CD14-positive monocyte (primary cell): ENCODE data around the gene DYRK1A. TPM values are rescaled to one million over a fixed set of nuclear protein-coding genes. Genes with fewer than 3 reads are reported as not detected.

Experiments used
- DNase-seq, 3 donors: peaks; one replicate each; pipeline ENCODE4 v3.0.0-alpha.2; 2011 to 2022
- H2AFZ ChIP-seq: 2 replicates; pipeline ENCODE4 v1.6.0; 2012; ENCODE audit warnings: mild to moderate bottlenecking, low read depth, low read length, inconsistent platforms; ENCODE audit not compliant: insufficient read depth, poor library complexity, severe bottlenecking
- H3K27ac ChIP-seq, 2 donors: 1 replicate in 1 of 2; 2 replicates in 1 of 2; pipeline ENCODE4 v1.5.1; 2012 to 2013; ENCODE audit warnings: low read length in 2 of 2, control low read depth in 1 of 2, inconsistent platforms in 1 of 2, low read depth in 1 of 2, mild to moderate bottlenecking in 1 of 2
- H3K27me3 ChIP-seq, 2 donors: one replicate each; pipeline versions ENCODE4 v1.6.0 to v1.6.1; 2011 to 2013; ENCODE audit warnings: low read length in 2 of 2; ENCODE audit not compliant: control insufficient read depth in 2 of 2, insufficient read depth in 2 of 2
- H3K36me3 ChIP-seq, 2 donors: replicated peaks in 1 of 2; 1 replicate in 1 of 2; 2 replicates in 1 of 2; pipeline versions ENCODE4 v1.5.1 to v1.6.1; 2012 to 2013; ENCODE audit warnings: low read length in 2 of 2, control low read depth in 1 of 2, inconsistent platforms in 1 of 2, mild to moderate bottlenecking in 1 of 2; ENCODE audit not compliant: insufficient read depth in 2 of 2, control insufficient read depth in 1 of 2
- H3K4me1 ChIP-seq, 2 donors: 1 replicate in 1 of 2; 2 replicates in 1 of 2; pipeline versions ENCODE4 v1.5.1 to v1.6.1; 2012 to 2013; ENCODE audit warnings: low read length in 2 of 2, control low read depth in 1 of 2, inconsistent platforms in 1 of 2, mild to moderate bottlenecking in 1 of 2, moderate library complexity in 1 of 2; ENCODE audit not compliant: insufficient read depth in 2 of 2, control insufficient read depth in 1 of 2
- H3K4me2 ChIP-seq: replicated peaks from 2 replicates; pipeline ENCODE3; 2012; ENCODE audit warnings: low read length, moderate library complexity, mild to moderate bottlenecking; ENCODE audit not compliant: poor library complexity, severe bottlenecking; ENCODE audit errors: extremely low read depth
- H3K4me3 ChIP-seq, 3 experiments: fragments of 200-600 bp in 1 of 3; sonication (generic) in 1 of 3; replicated peaks in 1 of 3; 1 replicate in 2 of 3; 2 replicates in 1 of 3; pipeline ENCODE4 v1.5.1; 2011 to 2013; ENCODE audit warnings: low read length in 3 of 3, mild to moderate bottlenecking in 3 of 3, control low read depth in 2 of 3, low read depth in 2 of 3, inconsistent platforms in 1 of 3, moderate library complexity in 1 of 3
- H3K79me2 ChIP-seq: 2 replicates; pipeline ENCODE4 v1.6.0; 2012; ENCODE audit warnings: mild to moderate bottlenecking, control low read depth, inconsistent platforms, low read length, moderate library complexity; ENCODE audit not compliant: insufficient read depth
- H3K9ac ChIP-seq: 2 replicates; pipeline ENCODE4 v1.6.0; 2017; ENCODE audit warnings: low read length, mild to moderate bottlenecking; ENCODE audit not compliant: insufficient read depth, poor library complexity, severe bottlenecking
- H3K9me3 ChIP-seq, 2 donors: replicated peaks in 1 of 2; 1 replicate in 1 of 2; 2 replicates in 1 of 2; pipeline versions ENCODE4 v1.5.1 to v1.6.1; 2012 to 2013; ENCODE audit warnings: low read length in 2 of 2, control low read depth in 1 of 2; ENCODE audit not compliant: control insufficient read depth in 1 of 2, insufficient read depth in 1 of 2
- H4K20me1 ChIP-seq: 2 replicates; pipeline ENCODE4 v1.6.0; 2012; ENCODE audit warnings: mild to moderate bottlenecking, low read length, control low read depth, moderate library complexity; ENCODE audit not compliant: insufficient read depth
- H3K27ac Mint-ChIP-seq, 7 donors: one replicate each; pipeline ENCODE4 v1.8.0; 2020; ENCODE audit warnings: mild to moderate bottlenecking in 7 of 7, mixed read lengths in 7 of 7, moderate library complexity in 6 of 7, inconsistent platforms in 2 of 7
- H3K27me3 Mint-ChIP-seq, 3 donors: one replicate each; pipeline ENCODE4 v1.8.0; 2021 to 2022; ENCODE audit warnings: low read depth in 3 of 3, mild to moderate bottlenecking in 3 of 3, mixed read lengths in 3 of 3, moderate library complexity in 3 of 3, inconsistent platforms in 1 of 3
- H3K36me3 Mint-ChIP-seq, 2 donors: one replicate each; pipeline ENCODE4 v1.8.0; 2020; ENCODE audit warnings: mixed read lengths in 2 of 2, inconsistent platforms in 1 of 2, mild to moderate bottlenecking in 1 of 2
- H3K4me1 Mint-ChIP-seq: one replicate; pipeline ENCODE4 v1.8.0; 2020; ENCODE audit warnings: mild to moderate bottlenecking, mixed read lengths
- H3K4me3 Mint-ChIP-seq, 2 donors: one replicate each; pipeline ENCODE4 v1.8.0; 2020; ENCODE audit warnings: mild to moderate bottlenecking in 2 of 2, mixed read lengths in 2 of 2, moderate library complexity in 1 of 2
- H3K9me3 Mint-ChIP-seq, 7 donors: one replicate each; pipeline ENCODE4 v1.8.0; 2020 to 2022; ENCODE audit warnings: mixed read lengths in 7 of 7, mild to moderate bottlenecking in 6 of 7, moderate library complexity in 6 of 7, inconsistent platforms in 2 of 7
- CTCF ChIP-seq: fragments of 200-600 bp; IDR thresholded peaks from one replicate; pipeline ENCODE4 v1.8.0; 2022; ENCODE audit warnings: antibody characterized with exemption, mild to moderate bottlenecking
- WGBS: methylation state at CpG from one replicate; pipeline ENCODE4 v1.1.5; 2013; ENCODE audit warnings: missing lambda C conversion rate; ENCODE audit not compliant: insufficient coverage; 5-methylcytosine and 5-hydroxymethylcytosine counted together
- intact Hi-C, 2 donors: fragments of 100-400 bp; cut with micrococcal nuclease; formaldehyde crosslinking; loops; one replicate each; pipeline versions ENCODE4 v1.15.0 to v1.15.1; 2023
- polyA plus RNA-seq, 3 donors: library from polyadenylated mRNA; depleted of rRNA in 1 of 3; unstranded in 2 of 3; stranded (reverse) in 1 of 3; fragments of 300-500 nt in 2 of 3; fragments of >200 nt in 1 of 3; fragmentation: Illumina TruSeq in 2 of 3; gene quantifications; 1 replicate in 2 of 3; 2 replicates in 1 of 3; pipeline ENCODE4 v1.2.3, GENCODE V29; 2012 to 2021

DYRK1A gene
- polyA plus RNA-seq, 3 donors: 1.8 to 53.5 (median 2.4) TPM

- H2AFZ ChIP-seq: no peak overlapping the region
- H3K36me3 ChIP-seq: no peaks in the 10 kb centered on the region
- no peak overlapping the region for H3K9ac ChIP-seq
- H3K27ac ChIP-seq: no peak overlapping the region
- Mint-ChIP-seq H3K4me1 (peaks cover 14% of the 10 kb centered on the region), H3K9me3 (peaks cover 0 to 1% (median 0%) of the 10 kb centered on the region in 7 donors), H3K27me3 (peaks cover 0 to 2% (median 0%) of the 10 kb centered on the region in 3 donors), H3K4me3 (no peak overlapping the region), H3K27ac (no peak overlapping the region), H3K36me3 (no peaks in the 10 kb centered on the region)
- H3K27me3 ChIP-seq: no peaks in the 10 kb centered on the region
- peaks cover 26% of the 10 kb centered on the region for H3K79me2 ChIP-seq
- no peaks in the 10 kb centered on the region for H4K20me1 ChIP-seq
- intact Hi-C loops: loop anchor here in 1 of 2 donors (10.0 kb wide), 1 partner anchor 289 kb away; the partner anchor contains the start of genes PIGP and TTC3
- whole genome bisulfite sequencing: no CpG with 5 or more reads among the region's 1 CpG
- no peaks in the 10 kb centered on the region for H3K9me3 ChIP-seq
- H3K4me1 ChIP-seq: peaks cover 18% of the 10 kb centered on the region in 2 donors
- no peak for TF ChIP-seq CTCF
- H3K4me3 ChIP-seq: no peak overlapping the region
- H3K4me2 ChIP-seq: no peak overlapping the region
- DNase-seq: no peak
Observed at GRCh38 chr21:37363936-37364335, 2.6 kb upstream of the DYRK1A start.

DNA sequence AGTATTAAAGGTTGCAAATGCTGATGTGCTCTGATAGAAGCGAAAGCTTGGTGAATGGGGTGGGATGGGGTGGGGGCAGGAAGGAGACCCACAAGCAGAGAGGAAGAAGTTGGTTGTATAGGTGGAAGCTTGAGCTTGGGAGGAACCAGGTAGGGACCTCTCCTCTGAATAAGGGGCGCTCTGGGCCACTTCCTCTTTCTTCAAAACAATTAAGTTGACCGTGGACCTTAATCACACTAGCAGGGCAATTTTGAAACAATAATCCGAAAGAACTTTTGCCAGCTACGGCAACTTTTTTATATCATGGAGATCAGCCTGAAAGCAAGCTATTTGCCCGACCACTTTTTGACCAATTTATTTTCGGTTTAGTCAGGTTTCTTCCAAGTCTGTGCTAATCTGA, 1.9 kb upstream of the DYRK1A start:
- Histone ChIP-seq H3K36me3 (no peaks in the 10 kb centered on the region), H3K4me2 (peak overlapping the region; percentile 89), H4K20me1 (peaks cover 7% of the 10 kb centered on the region), H3K27me3 (no peaks in the 10 kb centered on the region), H3K9ac (no peak overlapping the region), H3K9me3 (no peaks in the 10 kb centered on the region), H3K27ac (peak overlapping the region in 1 of 2 donors; percentile 96), H2AFZ (peak overlapping the region; percentile 70), H3K4me1 (peaks cover 23 to 26% of the 10 kb centered on the region in 2 donors), H3K4me3 (peak overlapping the region; percentile 46 to 89 (median 69)), H3K79me2 (peaks cover 34% of the 10 kb centered on the region)
- Mint-ChIP-seq H3K36me3 (no peaks in the 10 kb centered on the region), H3K4me3 (peak overlapping the region; percentile 87 to 97), H3K4me1 (peaks cover 22% of the 10 kb centered on the region), H3K27ac (peak overlapping the region in 5 of 7 donors; percentile 10 to 98 (median 96)), H3K27me3 (peaks cover 0 to 2% (median 0%) of the 10 kb centered on the region in 3 donors), H3K9me3 (peaks cover 0 to 1% (median 0%) of the 10 kb centered on the region in 7 donors)
- intact Hi-C loops: loop anchor here in 1 of 2 donors (5.0 to 10.0 kb wide), 3 partner anchors 68 to 290 kb away; partner anchors contain the start of genes PIGP and TTC3
- DNase-seq: peak in 2 of 3 donors; percentile 53 to 54
- WGBS: 0% methylated on average over 1 of the region's 7 CpGs
- no peak for TF ChIP-seq CTCF
